HEK293 (cell line): ENCODE measurements around the gene HBA2.

Source experiments
- CTCF ChIA-PET: fragments of 350-600 bp; formaldehyde crosslinking; extraction: SDS; loops from one replicate; lab custom pipeline; 2021; ENCODE audit warnings: antibody characterized with exemption; lab: Yijun Ruan, JAX
- POLR2A ChIA-PET: fragments of 300-600 bp; formaldehyde crosslinking; extraction: SDS; loops from one replicate; lab custom pipeline; 2020; ENCODE audit warnings: antibody characterized with exemption, inconsistent platforms; lab: Yijun Ruan, JAX
- H3K27ac ChIP-seq: fragments of 200-500 bp; sonication (Bioruptor generic); 2 replicates; pipeline ENCODE4 v1.5.1; 2014; ENCODE audit warnings: low read depth, low read length, control low read depth, inconsistent platforms; ENCODE audit errors: extremely low read depth
- H3K36me3 ChIP-seq, 2 experiments: fragments of 200-500 bp in 1 of 2; sonication (Bioruptor generic) in 1 of 2; 1 replicate in 1 of 2; 2 replicates in 1 of 2; pipeline ENCODE4 v1.5.1; 2014 to 2017; ENCODE audit warnings: inconsistent platforms in 2 of 2, low read length in 2 of 2; ENCODE audit not compliant: control insufficient read depth in 2 of 2, insufficient read depth in 1 of 2
- H3K4me1 ChIP-seq: fragments of 200-500 bp; sonication (Bioruptor generic); 2 replicates; pipeline ENCODE4 v1.5.1; 2014; ENCODE audit warnings: mild to moderate bottlenecking, low read length, inconsistent platforms; ENCODE audit not compliant: control insufficient read depth, insufficient read depth
- H3K4me3 ChIP-seq: 2 replicates; pipeline ENCODE4 v1.5.1; 2011; ENCODE audit warnings: low read depth, mild to moderate bottlenecking, control low read depth, low read length, moderate library complexity
- H3K9me3 ChIP-seq: fragments of 200-500 bp; sonication (Bioruptor generic); 2 replicates; pipeline ENCODE4 v1.5.1; 2014; ENCODE audit warnings: low read depth, low read length, inconsistent platforms; ENCODE audit not compliant: control insufficient read depth, insufficient read depth
- ELK4 ChIP-seq: IDR thresholded peaks from 2 replicates; pipeline ENCODE4 v1.6.1; 2011; ENCODE audit warnings: mild to moderate bottlenecking, low read depth, low read length, borderline replicate concordance
- GLI2 ChIP-seq: fragments of 450-650 bp; formaldehyde crosslinking; IDR thresholded peaks from 2 replicates; pipeline ENCODE4; 2017; ENCODE audit warnings: missing biosample characterization, missing genetic modification characterization, low read depth, borderline replicate concordance
- INSM2 ChIP-seq: fragments of 450-650 bp; formaldehyde crosslinking; IDR thresholded peaks from 2 replicates; pipeline ENCODE4 v1.5.1; 2016; ENCODE audit warnings: missing biosample characterization, missing genetic modification characterization
- OSR2 ChIP-seq: fragments of 450-650 bp; formaldehyde crosslinking; IDR thresholded peaks from 2 replicates; pipeline ENCODE4 v1.5.1; 2016; ENCODE audit warnings: missing biosample characterization, missing genetic modification characterization
- PRDM1 ChIP-seq: fragments of 450-650 bp; formaldehyde crosslinking; IDR thresholded peaks from 2 replicates; pipeline ENCODE4; 2016; ENCODE audit warnings: missing biosample characterization, missing genetic modification characterization
- PRDM10 ChIP-seq: fragments of 450-650 bp; formaldehyde crosslinking; IDR thresholded peaks from 2 replicates; pipeline ENCODE4 v1.5.1; 2016; ENCODE audit warnings: missing biosample characterization, missing genetic modification characterization
- PRDM6 ChIP-seq: fragments of 450-650 bp; formaldehyde crosslinking; IDR thresholded peaks from 2 replicates; pipeline ENCODE4 v1.5.1; 2017; ENCODE audit warnings: missing biosample characterization, missing genetic modification characterization
- SP7 ChIP-seq: fragments of 450-650 bp; formaldehyde crosslinking; IDR thresholded peaks from 2 replicates; pipeline ENCODE4 v1.5.1; 2016; ENCODE audit warnings: missing biosample characterization, missing genetic modification characterization
- ZBTB21 ChIP-seq: fragments of 450-650 bp; formaldehyde crosslinking; IDR thresholded peaks from 2 replicates; pipeline ENCODE4 v1.5.1; 2017; ENCODE audit warnings: missing biosample characterization, missing genetic modification characterization
- ZIC2 ChIP-seq: fragments of 450-650 bp; formaldehyde crosslinking; IDR thresholded peaks from 2 replicates; pipeline ENCODE4 v1.5.1; 2016; ENCODE audit warnings: missing biosample characterization, missing genetic modification characterization
- ZNF184 ChIP-seq: fragments of 450-650 bp; IDR thresholded peaks from 2 replicates; pipeline ENCODE4 v1.5.1; 2018; ENCODE audit warnings: missing biosample characterization, mild to moderate bottlenecking, missing genetic modification characterization
- ZNF354C ChIP-seq: fragments of 450-650 bp; formaldehyde crosslinking; IDR thresholded peaks from 2 replicates; pipeline ENCODE4 v1.5.1; 2016; ENCODE audit warnings: missing biosample characterization, missing genetic modification characterization, low read depth, borderline replicate concordance
- ZNF366 ChIP-seq: fragments of 450-650 bp; formaldehyde crosslinking; conservative IDR thresholded peaks from 2 replicates; pipeline ENCODE4 v1.5.1; 2016; ENCODE audit warnings: missing biosample characterization, missing genetic modification characterization
- ZNF600 ChIP-seq: fragments of 450-650 bp; formaldehyde crosslinking; IDR thresholded peaks from 2 replicates; pipeline ENCODE4 v1.5.1; 2016; ENCODE audit warnings: missing biosample characterization, missing genetic modification characterization
- ZNF629 ChIP-seq: fragments of 450-650 bp; formaldehyde crosslinking; IDR thresholded peaks from 2 replicates; pipeline ENCODE4 v1.5.1; 2017; ENCODE audit warnings: missing biosample characterization, missing genetic modification characterization
- ZNF660 ChIP-seq: fragments of 450-650 bp; IDR thresholded peaks from 2 replicates; pipeline ENCODE4 v1.5.1; 2018; ENCODE audit warnings: missing biosample characterization, mild to moderate bottlenecking, missing genetic modification characterization
- ZNF664 ChIP-seq: fragments of 450-650 bp; formaldehyde crosslinking; IDR thresholded peaks from 2 replicates; pipeline ENCODE4 v1.5.1; 2016; ENCODE audit warnings: missing biosample characterization, missing genetic modification characterization
- ZNF701 ChIP-seq: fragments of 450-650 bp; formaldehyde crosslinking; IDR thresholded peaks from 2 replicates; pipeline ENCODE4 v1.5.1; 2016; ENCODE audit warnings: missing biosample characterization, missing genetic modification characterization
- ZNF707 ChIP-seq: fragments of 450-650 bp; formaldehyde crosslinking; IDR thresholded peaks from 2 replicates; pipeline ENCODE4 v1.5.1; 2016; ENCODE audit warnings: missing biosample characterization, missing genetic modification characterization
- TF ChIP-seq, protein P1 (sequence below): fragments of 450-650 bp; formaldehyde crosslinking; IDR thresholded peaks from 2 replicates; pipeline ENCODE4 v1.5.1; 2016; ENCODE audit warnings: missing biosample characterization, missing genetic modification characterization
- TF ChIP-seq, protein P2 (sequence below): fragments of 450-650 bp; formaldehyde crosslinking; IDR thresholded peaks from 2 replicates; pipeline ENCODE4 v1.5.1; 2016; ENCODE audit warnings: missing biosample characterization, missing genetic modification characterization

HBA2 gene

GRCh38 chr16:194516-194915, 21.8 kb downstream of the HBA2 start:
- TF ChIP-seq ZNF660 (no peak), ZNF664 (tag by site-specific recombination) (0 out of 2 replicates have a peak, but pooled peaks have one; percentile 13)
- TF ChIP-seq, all 188 proteins: peak for 1
- Histone ChIP-seq H3K4me1 (no peaks in the 10 kb centered on the region), H3K27ac (no peak overlapping the region), H3K36me3 (peaks cover 75 to 97% of the 10 kb centered on the region in 2 experiments), H3K9me3 (no peaks in the 10 kb centered on the region), H3K4me3 (no peak overlapping the region)
- ChIA-PET CTCF (interaction anchor here (1.1 to 1.2 kb wide), 2 partner anchors 13 to 14 kb away, joined by 3 to 4 read pairs; partner anchors contain the start of gene HBQ1), POLR2A (interaction anchor here (0.5 kb wide), 1 partner anchor 470 kb away, joined by 3 read pairs; no protein-coding TSS in a partner anchor)

DNA sequence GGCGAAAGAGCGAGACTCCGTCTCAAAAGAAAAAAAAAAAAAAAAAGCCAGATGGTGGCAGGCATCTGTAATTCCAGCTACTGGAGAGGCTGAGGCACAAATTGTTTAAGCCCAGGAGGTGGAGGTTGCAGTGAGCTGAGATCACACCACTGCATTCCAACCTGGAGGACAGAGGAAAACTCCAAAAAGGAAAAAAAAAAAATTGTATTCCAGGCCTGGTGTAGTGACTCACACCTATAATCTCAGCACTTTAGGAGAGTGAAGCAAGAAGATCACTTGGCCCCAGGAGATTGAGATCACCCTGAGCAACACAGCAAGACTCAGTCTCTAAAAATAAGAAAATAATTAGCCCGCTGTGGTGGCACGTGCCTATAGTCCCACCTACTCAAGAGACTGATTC, 27.7 kb downstream of the HBA2 start:
- CTCF ChIA-PET, result interaction anchor here (1.0 to 1.5 kb wide), 2 partner anchors 8 to 93 kb away, joined by 3 to 4 read pairs; no protein-coding TSS in a partner anchor
- H3K27ac ChIP-seq, result no peak overlapping the region
- H3K36me3 ChIP-seq, result peaks cover 81 to 84% of the 10 kb centered on the region in 2 experiments
- TF ChIP-seq ZIC2 (tag by site-specific recombination) (peak; percentile 91), ZNF629 (tag by site-specific recombination) (peak; percentile 73), ZNF600 (tag by site-specific recombination) (peak; percentile 57), OSR2 (tag by site-specific recombination) (peak; percentile 67; the same call in 1 of the 2 replicates), PRDM6 (tag by site-specific recombination) (peak; percentile 83; the same call in 1 of the 2 replicates), PRDM10 (tag by site-specific recombination) (peak; percentile 31), ZNF354C (no peak), PRDM1 (tag by site-specific recombination) (peak; percentile 52; the same call in 1 of the 2 replicates), ZNF701 (tag by site-specific recombination) (no peak), ZBTB21 (tag by site-specific recombination) (no peak), ZNF366 (tag by site-specific recombination) (peak; percentile 45; the same call in 1 of the 2 replicates), INSM2 (tag by site-specific recombination) (0 out of 2 replicates have a peak, but pooled peaks have one; percentile 59), GLI2 (tag by site-specific recombination) (peak; percentile 11; the same call in 1 of the 2 replicates), ZNF707 (tag by site-specific recombination) (0 out of 2 replicates have a peak, but pooled peaks have one; percentile 16), ZNF184 (tag by site-specific recombination) (0 out of 2 replicates have a peak, but pooled peaks have one; percentile 28), SP7 (tag by site-specific recombination) (peak; percentile 62; the same call in 1 of the 2 replicates), ELK4 (no peak)
- TF ChIP-seq, protein P1, sequence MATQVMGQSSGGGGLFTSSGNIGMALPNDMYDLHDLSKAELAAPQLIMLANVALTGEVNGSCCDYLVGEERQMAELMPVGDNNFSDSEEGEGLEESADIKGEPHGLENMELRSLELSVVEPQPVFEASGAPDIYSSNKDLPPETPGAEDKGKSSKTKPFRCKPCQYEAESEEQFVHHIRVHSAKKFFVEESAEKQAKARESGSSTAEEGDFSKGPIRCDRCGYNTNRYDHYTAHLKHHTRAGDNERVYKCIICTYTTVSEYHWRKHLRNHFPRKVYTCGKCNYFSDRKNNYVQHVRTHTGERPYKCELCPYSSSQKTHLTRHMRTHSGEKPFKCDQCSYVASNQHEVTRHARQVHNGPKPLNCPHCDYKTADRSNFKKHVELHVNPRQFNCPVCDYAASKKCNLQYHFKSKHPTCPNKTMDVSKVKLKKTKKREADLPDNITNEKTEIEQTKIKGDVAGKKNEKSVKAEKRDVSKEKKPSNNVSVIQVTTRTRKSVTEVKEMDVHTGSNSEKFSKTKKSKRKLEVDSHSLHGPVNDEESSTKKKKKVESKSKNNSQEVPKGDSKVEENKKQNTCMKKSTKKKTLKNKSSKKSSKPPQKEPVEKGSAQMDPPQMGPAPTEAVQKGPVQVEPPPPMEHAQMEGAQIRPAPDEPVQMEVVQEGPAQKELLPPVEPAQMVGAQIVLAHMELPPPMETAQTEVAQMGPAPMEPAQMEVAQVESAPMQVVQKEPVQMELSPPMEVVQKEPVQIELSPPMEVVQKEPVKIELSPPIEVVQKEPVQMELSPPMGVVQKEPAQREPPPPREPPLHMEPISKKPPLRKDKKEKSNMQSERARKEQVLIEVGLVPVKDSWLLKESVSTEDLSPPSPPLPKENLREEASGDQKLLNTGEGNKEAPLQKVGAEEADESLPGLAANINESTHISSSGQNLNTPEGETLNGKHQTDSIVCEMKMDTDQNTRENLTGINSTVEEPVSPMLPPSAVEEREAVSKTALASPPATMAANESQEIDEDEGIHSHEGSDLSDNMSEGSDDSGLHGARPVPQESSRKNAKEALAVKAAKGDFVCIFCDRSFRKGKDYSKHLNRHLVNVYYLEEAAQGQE (tag by site-specific recombination), result no peak
- TF ChIP-seq, protein P2, sequence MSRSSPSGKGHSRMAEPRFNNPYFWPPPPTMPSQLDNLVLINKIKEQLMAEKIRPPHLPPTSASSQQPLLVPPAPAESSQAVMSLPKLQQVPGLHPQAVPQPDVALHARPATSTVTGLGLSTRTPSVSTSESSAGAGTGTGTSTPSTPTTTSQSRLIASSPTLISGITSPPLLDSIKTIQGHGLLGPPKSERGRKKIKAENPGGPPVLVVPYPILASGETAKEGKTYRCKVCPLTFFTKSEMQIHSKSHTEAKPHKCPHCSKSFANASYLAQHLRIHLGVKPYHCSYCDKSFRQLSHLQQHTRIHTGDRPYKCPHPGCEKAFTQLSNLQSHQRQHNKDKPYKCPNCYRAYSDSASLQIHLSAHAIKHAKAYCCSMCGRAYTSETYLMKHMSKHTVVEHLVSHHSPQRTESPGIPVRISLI, result peak; percentile 71; the same call in 1 of the 2 replicates

More for the DNA sequence above, 27.7 kb downstream of the HBA2 start:
- no peak overlapping the region for H3K4me3 ChIP-seq
- H3K9me3 ChIP-seq, result no peaks in the 10 kb centered on the region
- POLR2A ChIA-PET, result no interaction called here
- H3K4me1 ChIP-seq, result no peaks in the 10 kb centered on the region
